ENCODE measurements around the gene KIR3DL2.
"Not testable (repeated sequence)": the region's sequence is repeated elsewhere in the genome, so short reads cannot be mapped to it uniquely, and the experiment has no call there.

The KIR3DL2 gene

GRCh38 chr19:54905421-54905802 is 55.2 kb downstream of the KIR3DL2 start:
- FAIRE-seq: no peak
- no peak for TF ChIP-seq TAF1 (IDR thresholded peaks at IDR 0.05; ENCODE audit: low read depth, low read length)
- no peak for TF ChIP-seq POLR2A (IDR thresholded peaks at IDR 0.05; ENCODE audit: low read depth, low read length)
- TF ChIP-seq POLR2AphosphoS5 (IDR thresholded peaks at IDR 0.05; ENCODE audit: low read depth, low read length): no peak
- TF ChIP-seq PAX5 (IDR thresholded peaks at IDR 0.05; ENCODE audit: insufficient read depth, low read length, severe bottlenecking): no peak
- TF ChIP-seq SPI1 (IDR thresholded peaks at IDR 0.05; ENCODE audit: low read depth, low read length): no peak
- no peak for TF ChIP-seq POU2F2 (IDR thresholded peaks at IDR 0.05; ENCODE audit: low read depth, low read length)
- DNase-seq (ENCODE audit: insufficient read length, low spot score): no peak

- DNase-seq (ENCODE audit: insufficient read length, low spot score) (no peak), FAIRE-seq (no peak)
- TF ChIP-seq POLR2A (IDR thresholded peaks at IDR 0.05; ENCODE audit: low read depth, low read length) (no peak), POU2F2 (IDR thresholded peaks at IDR 0.05; ENCODE audit: low read depth, low read length) (no peak), SPI1 (IDR thresholded peaks at IDR 0.05; ENCODE audit: low read depth, low read length) (no peak), POLR2AphosphoS5 (IDR thresholded peaks at IDR 0.05; ENCODE audit: low read depth, low read length) (no peak), PAX5 (IDR thresholded peaks at IDR 0.05; ENCODE audit: insufficient read depth, low read length, severe bottlenecking) (no peak), TAF1 (IDR thresholded peaks at IDR 0.05; ENCODE audit: low read depth, low read length) (no peak)
These were observed 55.7 kb downstream of the KIR3DL2 start, which contains the start of gene NCR1 for GRCh38 chr19:54905803-54906511. Gene NCR1, plus strand, starts transcription at chr19:54906148. Its CDS starts 40 bp downstream, at chr19:54906188.

DNA sequence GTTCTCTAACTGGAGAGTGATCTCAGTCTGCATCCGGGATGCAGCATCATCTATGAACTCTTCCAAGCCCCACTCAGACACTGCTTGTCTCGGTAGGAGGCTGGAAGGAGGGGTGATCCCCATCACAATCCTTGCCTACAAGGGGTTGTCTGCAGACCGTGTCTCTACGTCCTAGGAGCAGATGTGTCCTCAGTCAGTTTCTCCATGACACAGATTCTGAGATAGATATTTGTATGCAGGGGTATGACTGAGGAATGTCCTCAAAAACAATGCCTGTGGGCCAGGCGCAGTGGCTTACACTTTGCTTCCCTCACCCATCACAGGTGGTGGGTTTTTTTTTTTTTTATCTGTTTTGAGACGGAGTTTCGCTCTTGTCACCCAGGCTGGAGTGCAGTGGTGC is 56.6 kb downstream of the KIR3DL2 start:
- no peak for DNase-seq (ENCODE audit: insufficient read length, low spot score)
- no peak for TF ChIP-seq PAX5 (IDR thresholded peaks at IDR 0.05; ENCODE audit: insufficient read depth, low read length, severe bottlenecking)
- no peak for TF ChIP-seq POLR2AphosphoS5 (IDR thresholded peaks at IDR 0.05; ENCODE audit: low read depth, low read length)
- TF ChIP-seq SPI1 (IDR thresholded peaks at IDR 0.05; ENCODE audit: low read depth, low read length): no peak
- TF ChIP-seq TAF1 (IDR thresholded peaks at IDR 0.05; ENCODE audit: low read depth, low read length): no peak
- TF ChIP-seq POU2F2 (IDR thresholded peaks at IDR 0.05; ENCODE audit: low read depth, low read length): no peak
- no peak for TF ChIP-seq POLR2A (IDR thresholded peaks at IDR 0.05; ENCODE audit: low read depth, low read length)
- FAIRE-seq: no peak

- FAIRE-seq; DNase-seq (ENCODE audit: insufficient read length, low spot score): not testable (repeated sequence)
These were observed 57.7 kb downstream of the KIR3DL2 start for GRCh38 chr19:54907899-54908298.

Measured in GM12891 (cell line).